ES-I3 (cell line): ENCODE results near the gene TENM3.

Experiments used
- H3K36me3 ChIP-seq: 2 replicates; pipeline ENCODE4 v1.6.1; 2013; ENCODE audit warnings: mild to moderate bottlenecking, low read length, control low read depth, moderate library complexity; ENCODE audit not compliant: insufficient read depth
- H3K4me1 ChIP-seq: 2 replicates; pipeline ENCODE4 v1.6.1; 2013; ENCODE audit warnings: mild to moderate bottlenecking, control low read depth, low read length; ENCODE audit not compliant: insufficient read depth
- H3K9ac ChIP-seq: 2 replicates; pipeline ENCODE4 v1.6.1; 2013; ENCODE audit warnings: low read depth, mild to moderate bottlenecking, low read length, moderate library complexity
- H3K9me3 ChIP-seq: 2 replicates; pipeline ENCODE4 v1.6.1; 2013; ENCODE audit warnings: mild to moderate bottlenecking, low read length, moderate library complexity; ENCODE audit not compliant: control insufficient read depth, insufficient read depth

The TENM3 gene

GRCh38 chr4:182699795-182700194 is 456.6 kb downstream of the TENM3 start:
- Histone ChIP-seq H3K9me3 (no peaks in the 10 kb centered on the region), H3K9ac (no peak overlapping the region), H3K4me1 (peaks cover 22% of the 10 kb centered on the region), H3K36me3 (no peaks in the 10 kb centered on the region)

- Histone ChIP-seq H3K9ac (no peak overlapping the region), H3K4me1 (peaks cover 22% of the 10 kb centered on the region), H3K9me3 (no peaks in the 10 kb centered on the region), H3K36me3 (no peaks in the 10 kb centered on the region)
Measured at GRCh38 chr4:182700362-182701160, 457.4 kb downstream of the TENM3 start.

GRCh38 chr4:182704077-182704476 is 460.9 kb downstream of the TENM3 start:
- Histone ChIP-seq H3K4me1 (peaks cover 14% of the 10 kb centered on the region; the same call in 1 of the 2 replicates), H3K9ac (no peak overlapping the region), H3K36me3 (no peaks in the 10 kb centered on the region), H3K9me3 (no peaks in the 10 kb centered on the region)

- Histone ChIP-seq H3K9me3 (no peaks in the 10 kb centered on the region), H3K9ac (no peak overlapping the region), H3K4me1 (peaks cover 9% of the 10 kb centered on the region; the same call in 1 of the 2 replicates), H3K36me3 (no peaks in the 10 kb centered on the region)
Measured at GRCh38 chr4:182704948-182705347, 461.7 kb downstream of the TENM3 start.

GRCh38 chr4:182705389-182705788 is 462.2 kb downstream of the TENM3 start:
- no peaks in the 10 kb centered on the region for H3K9me3 ChIP-seq
- H3K4me1 ChIP-seq = 0 out of 2 replicates have a peak, but pooled peaks cover 4% of the 10 kb centered on the region
- H3K9ac ChIP-seq = no peak overlapping the region
- no peaks in the 10 kb centered on the region for H3K36me3 ChIP-seq

GRCh38 chr4:182711211-182711610 is 468.0 kb downstream of the TENM3 start:
- no peaks in the 10 kb centered on the region for H3K9me3 ChIP-seq
- peaks cover 11% of the 10 kb centered on the region; the same call in 1 of the 2 replicates for H3K4me1 ChIP-seq
- no peaks in the 10 kb centered on the region for H3K36me3 ChIP-seq
- H3K9ac ChIP-seq = no peak overlapping the region

- no peaks in the 10 kb centered on the region for H3K36me3 ChIP-seq
Measured at GRCh38 chr4:182715548-182715947, 472.3 kb downstream of the TENM3 start.

GRCh38 chr4:182716192-182716591 is 473.0 kb downstream of the TENM3 start:
- no peaks in the 10 kb centered on the region for H3K36me3 ChIP-seq
- H3K9ac ChIP-seq = no peak overlapping the region
- no peaks in the 10 kb centered on the region for H3K9me3 ChIP-seq
- peaks cover 15% of the 10 kb centered on the region; the same call in 1 of the 2 replicates for H3K4me1 ChIP-seq

More at GRCh38 chr4:182715548-182715947, 472.3 kb downstream of the TENM3 start:
- no peak overlapping the region for H3K9ac ChIP-seq
- H3K9me3 ChIP-seq = no peaks in the 10 kb centered on the region
- peaks cover 15% of the 10 kb centered on the region; the same call in 1 of the 2 replicates for H3K4me1 ChIP-seq

GRCh38 chr4:182717788-182718583 is 474.8 kb downstream of the TENM3 start:
- H3K9ac ChIP-seq = no peak overlapping the region
- no peaks in the 10 kb centered on the region for H3K9me3 ChIP-seq
- H3K36me3 ChIP-seq = no peaks in the 10 kb centered on the region
- H3K4me1 ChIP-seq = peaks cover 15% of the 10 kb centered on the region; the same call in 1 of the 2 replicates

- no peaks in the 10 kb centered on the region for H3K36me3 ChIP-seq
- no peaks in the 10 kb centered on the region for H3K9me3 ChIP-seq
- no peaks in the 10 kb centered on the region for H3K4me1 ChIP-seq
Measured at GRCh38 chr4:182724414-182724813, 481.2 kb downstream of the TENM3 start.

GRCh38 chr4:182729516-182729915 is 486.3 kb downstream of the TENM3 start:
- Histone ChIP-seq H3K9me3 (no peaks in the 10 kb centered on the region), H3K36me3 (no peaks in the 10 kb centered on the region), H3K4me1 (no peaks in the 10 kb centered on the region), H3K9ac (no peak overlapping the region)

More at GRCh38 chr4:182724414-182724813, 481.2 kb downstream of the TENM3 start:
- H3K9ac ChIP-seq = no peak overlapping the region

- Histone ChIP-seq H3K4me1 (no peaks in the 10 kb centered on the region), H3K36me3 (no peaks in the 10 kb centered on the region), H3K9me3 (no peaks in the 10 kb centered on the region), H3K9ac (no peak overlapping the region)
Measured at GRCh38 chr4:182730791-182731190, 487.6 kb downstream of the TENM3 start.

- no peak overlapping the region for H3K9ac ChIP-seq
- H3K36me3 ChIP-seq = no peaks in the 10 kb centered on the region; the same call in 1 of the 2 replicates
- no peaks in the 10 kb centered on the region for H3K9me3 ChIP-seq
- H3K4me1 ChIP-seq = no peaks in the 10 kb centered on the region
Measured at GRCh38 chr4:182736207-182736606, 493.0 kb downstream of the TENM3 start.

- H3K9me3 ChIP-seq = no peaks in the 10 kb centered on the region
- H3K36me3 ChIP-seq = no peaks in the 10 kb centered on the region; the same call in 1 of the 2 replicates
- H3K9ac ChIP-seq = no peak overlapping the region
- no peaks in the 10 kb centered on the region for H3K4me1 ChIP-seq
Measured at GRCh38 chr4:182738283-182739047, 495.3 kb downstream of the TENM3 start.
